CD14-positive monocyte (primary cell): ENCODE data around the gene HMCN2. TPM values are rescaled to one million over a fixed set of nuclear protein-coding genes. Genes with fewer than 3 reads are reported as not detected.
A peak's percentile ranks its signal among the peaks of the same experiment; 100 is the strongest.

Experiments
- DNase-seq, 3 donors: peaks; one replicate each; pipeline ENCODE4 v3.0.0-alpha.2; 2011 to 2022
- H2AFZ ChIP-seq: 2 replicates; pipeline ENCODE4 v1.6.0; 2012; ENCODE audit warnings: mild to moderate bottlenecking, low read depth, low read length, inconsistent platforms; ENCODE audit not compliant: insufficient read depth, poor library complexity, severe bottlenecking
- H3K27ac ChIP-seq, 2 donors: 1 replicate in 1 of 2; 2 replicates in 1 of 2; pipeline ENCODE4 v1.5.1; 2012 to 2013; ENCODE audit warnings: low read length in 2 of 2, control low read depth in 1 of 2, inconsistent platforms in 1 of 2, low read depth in 1 of 2, mild to moderate bottlenecking in 1 of 2
- H3K27me3 ChIP-seq, 2 donors: one replicate each; pipeline versions ENCODE4 v1.6.0 to v1.6.1; 2011 to 2013; ENCODE audit warnings: low read length in 2 of 2; ENCODE audit not compliant: control insufficient read depth in 2 of 2, insufficient read depth in 2 of 2
- H3K36me3 ChIP-seq, 2 donors: replicated peaks in 1 of 2; 1 replicate in 1 of 2; 2 replicates in 1 of 2; pipeline versions ENCODE4 v1.5.1 to v1.6.1; 2012 to 2013; ENCODE audit warnings: low read length in 2 of 2, control low read depth in 1 of 2, inconsistent platforms in 1 of 2, mild to moderate bottlenecking in 1 of 2; ENCODE audit not compliant: insufficient read depth in 2 of 2, control insufficient read depth in 1 of 2
- H3K4me1 ChIP-seq, 2 donors: 1 replicate in 1 of 2; 2 replicates in 1 of 2; pipeline versions ENCODE4 v1.5.1 to v1.6.1; 2012 to 2013; ENCODE audit warnings: low read length in 2 of 2, control low read depth in 1 of 2, inconsistent platforms in 1 of 2, mild to moderate bottlenecking in 1 of 2, moderate library complexity in 1 of 2; ENCODE audit not compliant: insufficient read depth in 2 of 2, control insufficient read depth in 1 of 2
- H3K4me2 ChIP-seq: replicated peaks from 2 replicates; pipeline ENCODE3; 2012; ENCODE audit warnings: low read length, moderate library complexity, mild to moderate bottlenecking; ENCODE audit not compliant: poor library complexity, severe bottlenecking; ENCODE audit errors: extremely low read depth
- H3K4me3 ChIP-seq, 3 experiments: fragments of 200-600 bp in 1 of 3; sonication (generic) in 1 of 3; replicated peaks in 1 of 3; 1 replicate in 2 of 3; 2 replicates in 1 of 3; pipeline ENCODE4 v1.5.1; 2011 to 2013; ENCODE audit warnings: low read length in 3 of 3, mild to moderate bottlenecking in 3 of 3, control low read depth in 2 of 3, low read depth in 2 of 3, inconsistent platforms in 1 of 3, moderate library complexity in 1 of 3
- H3K79me2 ChIP-seq: 2 replicates; pipeline ENCODE4 v1.6.0; 2012; ENCODE audit warnings: mild to moderate bottlenecking, control low read depth, inconsistent platforms, low read length, moderate library complexity; ENCODE audit not compliant: insufficient read depth
- H3K9ac ChIP-seq: 2 replicates; pipeline ENCODE4 v1.6.0; 2017; ENCODE audit warnings: low read length, mild to moderate bottlenecking; ENCODE audit not compliant: insufficient read depth, poor library complexity, severe bottlenecking
- H3K9me3 ChIP-seq, 2 donors: replicated peaks in 1 of 2; 1 replicate in 1 of 2; 2 replicates in 1 of 2; pipeline versions ENCODE4 v1.5.1 to v1.6.1; 2012 to 2013; ENCODE audit warnings: low read length in 2 of 2, control low read depth in 1 of 2; ENCODE audit not compliant: control insufficient read depth in 1 of 2, insufficient read depth in 1 of 2
- H4K20me1 ChIP-seq: 2 replicates; pipeline ENCODE4 v1.6.0; 2012; ENCODE audit warnings: mild to moderate bottlenecking, low read length, control low read depth, moderate library complexity; ENCODE audit not compliant: insufficient read depth
- H3K27ac Mint-ChIP-seq, 7 donors: one replicate each; pipeline ENCODE4 v1.8.0; 2020; ENCODE audit warnings: mild to moderate bottlenecking in 7 of 7, mixed read lengths in 7 of 7, moderate library complexity in 6 of 7, inconsistent platforms in 2 of 7
- H3K27me3 Mint-ChIP-seq, 3 donors: one replicate each; pipeline ENCODE4 v1.8.0; 2021 to 2022; ENCODE audit warnings: low read depth in 3 of 3, mild to moderate bottlenecking in 3 of 3, mixed read lengths in 3 of 3, moderate library complexity in 3 of 3, inconsistent platforms in 1 of 3
- H3K36me3 Mint-ChIP-seq, 2 donors: one replicate each; pipeline ENCODE4 v1.8.0; 2020; ENCODE audit warnings: mixed read lengths in 2 of 2, inconsistent platforms in 1 of 2, mild to moderate bottlenecking in 1 of 2
- H3K4me1 Mint-ChIP-seq: one replicate; pipeline ENCODE4 v1.8.0; 2020; ENCODE audit warnings: mild to moderate bottlenecking, mixed read lengths
- H3K4me3 Mint-ChIP-seq, 2 donors: one replicate each; pipeline ENCODE4 v1.8.0; 2020; ENCODE audit warnings: mild to moderate bottlenecking in 2 of 2, mixed read lengths in 2 of 2, moderate library complexity in 1 of 2
- H3K9me3 Mint-ChIP-seq, 7 donors: one replicate each; pipeline ENCODE4 v1.8.0; 2020 to 2022; ENCODE audit warnings: mixed read lengths in 7 of 7, mild to moderate bottlenecking in 6 of 7, moderate library complexity in 6 of 7, inconsistent platforms in 2 of 7
- WGBS: methylation state at CpG from one replicate; pipeline ENCODE4 v1.1.5; 2013; ENCODE audit warnings: missing lambda C conversion rate; ENCODE audit not compliant: insufficient coverage; 5-methylcytosine and 5-hydroxymethylcytosine counted together
- intact Hi-C, 2 donors: fragments of 100-400 bp; cut with micrococcal nuclease; formaldehyde crosslinking; loops; one replicate each; pipeline versions ENCODE4 v1.15.0 to v1.15.1; 2023
- polyA plus RNA-seq, 3 donors: library from polyadenylated mRNA; depleted of rRNA in 1 of 3; unstranded in 2 of 3; stranded (reverse) in 1 of 3; fragments of 300-500 nt in 2 of 3; fragments of >200 nt in 1 of 3; fragmentation: Illumina TruSeq in 2 of 3; gene quantifications; 1 replicate in 2 of 3; 2 replicates in 1 of 3; pipeline ENCODE4 v1.2.3, GENCODE V29; 2012 to 2021
- TF ChIP-seq, protein P1 (sequence below): fragments of 200-600 bp; IDR thresholded peaks from one replicate; pipeline ENCODE4 v1.8.0; 2022; ENCODE audit warnings: antibody characterized with exemption, mild to moderate bottlenecking

HMCN2 gene
- polyA plus RNA-seq, 3 donors: not detected

DNA sequence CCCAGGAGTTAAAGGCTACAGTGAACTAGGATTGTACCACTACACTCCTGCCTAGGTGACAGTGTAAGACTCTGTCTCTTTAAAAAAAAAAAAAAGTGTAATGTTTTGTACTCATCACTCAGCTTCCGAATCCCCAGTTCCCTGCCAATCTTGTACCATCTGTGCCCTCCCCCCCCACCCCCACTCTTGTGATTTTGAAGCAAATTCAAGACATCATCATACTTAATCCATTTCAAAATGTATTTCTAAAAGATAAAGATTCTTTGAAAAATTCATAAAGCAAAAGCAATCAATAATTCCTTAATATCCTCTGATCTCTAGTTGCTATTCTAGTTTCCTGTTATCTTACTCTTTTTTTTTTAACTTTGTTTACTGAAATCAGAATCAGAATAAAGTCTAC lies 34.9 kb upstream of the HMCN2 start:
- Mint-ChIP-seq H3K36me3 (no peaks in the 10 kb centered on the region), H3K4me3 (no peak overlapping the region), H3K27me3 (peaks cover 1 to 8% (median 4%) of the 10 kb centered on the region in 3 donors), H3K4me1 (no peaks in the 10 kb centered on the region), H3K27ac (no peak overlapping the region), H3K9me3 (peaks cover 4 to 18% (median 12%) of the 10 kb centered on the region in 7 donors)
- Histone ChIP-seq H2AFZ (no peak overlapping the region), H3K36me3 (no peaks in the 10 kb centered on the region), H3K9me3 (peaks cover 7 to 11% of the 10 kb centered on the region in 2 donors), H3K27me3 (no peaks in the 10 kb centered on the region), H4K20me1 (no peaks in the 10 kb centered on the region), H3K4me2 (no peak overlapping the region), H3K4me1 (no peaks in the 10 kb centered on the region), H3K27ac (no peak overlapping the region), H3K79me2 (no peaks in the 10 kb centered on the region), H3K9ac (no peak overlapping the region), H3K4me3 (no peak overlapping the region)
- intact Hi-C loops: loop anchor here in 1 of 2 donors (10.0 kb wide), 1 partner anchor 346 kb away; no protein-coding TSS in a partner anchor
- no peak for DNase-seq
- TF ChIP-seq, protein P1, sequence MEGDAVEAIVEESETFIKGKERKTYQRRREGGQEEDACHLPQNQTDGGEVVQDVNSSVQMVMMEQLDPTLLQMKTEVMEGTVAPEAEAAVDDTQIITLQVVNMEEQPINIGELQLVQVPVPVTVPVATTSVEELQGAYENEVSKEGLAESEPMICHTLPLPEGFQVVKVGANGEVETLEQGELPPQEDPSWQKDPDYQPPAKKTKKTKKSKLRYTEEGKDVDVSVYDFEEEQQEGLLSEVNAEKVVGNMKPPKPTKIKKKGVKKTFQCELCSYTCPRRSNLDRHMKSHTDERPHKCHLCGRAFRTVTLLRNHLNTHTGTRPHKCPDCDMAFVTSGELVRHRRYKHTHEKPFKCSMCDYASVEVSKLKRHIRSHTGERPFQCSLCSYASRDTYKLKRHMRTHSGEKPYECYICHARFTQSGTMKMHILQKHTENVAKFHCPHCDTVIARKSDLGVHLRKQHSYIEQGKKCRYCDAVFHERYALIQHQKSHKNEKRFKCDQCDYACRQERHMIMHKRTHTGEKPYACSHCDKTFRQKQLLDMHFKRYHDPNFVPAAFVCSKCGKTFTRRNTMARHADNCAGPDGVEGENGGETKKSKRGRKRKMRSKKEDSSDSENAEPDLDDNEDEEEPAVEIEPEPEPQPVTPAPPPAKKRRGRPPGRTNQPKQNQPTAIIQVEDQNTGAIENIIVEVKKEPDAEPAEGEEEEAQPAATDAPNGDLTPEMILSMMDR: no peak
- no CpG with 5 or more reads among the region's 1 CpG for WGBS

DNA sequence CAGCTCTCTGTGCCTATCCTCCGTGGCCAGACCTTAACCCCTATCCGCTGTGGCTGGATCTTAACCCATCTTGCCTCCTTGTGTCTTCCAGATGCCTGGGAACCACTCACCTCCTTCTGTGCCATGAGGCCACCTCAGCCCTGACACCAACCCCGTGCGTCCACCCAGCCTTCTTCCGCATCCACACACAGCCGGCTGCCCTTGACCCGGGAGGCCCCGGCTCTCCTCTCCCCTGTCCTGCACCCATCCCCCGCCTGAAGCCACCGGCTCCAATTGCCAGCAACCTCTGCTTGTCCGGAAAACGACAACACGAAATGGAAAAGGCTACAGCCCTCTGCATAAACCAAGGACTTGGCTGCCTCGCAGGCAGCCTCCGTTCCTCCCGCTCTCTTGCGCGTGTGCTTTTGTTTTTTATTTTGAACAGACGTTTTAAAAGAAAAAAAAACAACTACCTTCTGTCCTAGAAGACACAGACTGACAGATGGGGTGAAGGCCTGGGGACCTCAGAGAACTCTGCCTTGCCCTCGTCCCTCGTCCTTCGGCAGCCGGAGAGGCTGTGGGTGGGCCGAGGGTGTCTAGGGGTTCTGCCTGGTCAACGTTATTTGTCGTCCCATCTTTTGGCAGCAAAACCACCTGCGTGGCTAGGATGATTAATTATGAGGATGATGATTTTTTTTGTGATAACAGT lies 32.5 kb upstream of the HMCN2 start:
- Histone ChIP-seq H4K20me1 (no peaks in the 10 kb centered on the region), H3K27me3 (no peaks in the 10 kb centered on the region), H3K4me1 (peaks cover 5 to 6% of the 10 kb centered on the region in 2 donors), H3K4me2 (no peak overlapping the region), H3K36me3 (no peaks in the 10 kb centered on the region), H3K79me2 (no peaks in the 10 kb centered on the region), H3K27ac (no peak overlapping the region), H3K4me3 (no peak overlapping the region), H3K9ac (no peak overlapping the region), H2AFZ (no peak overlapping the region), H3K9me3 (peaks cover 2 to 3% of the 10 kb centered on the region in 2 donors)
- DNase-seq: no peak
- 92% methylated on average over 16 of the region's 27 CpGs for WGBS
- no peaks in the 10 kb centered on the region for H3K36me3 Mint-ChIP-seq
- H3K27me3 Mint-ChIP-seq: peaks cover 1 to 9% (median 4%) of the 10 kb centered on the region in 3 donors
- peaks cover under 1 to 7% (median 6%) of the 10 kb centered on the region in 7 donors for H3K9me3 Mint-ChIP-seq
- peaks cover 4% of the 10 kb centered on the region for H3K4me1 Mint-ChIP-seq
- H3K4me3 Mint-ChIP-seq: no peak overlapping the region
- H3K27ac Mint-ChIP-seq: peak overlapping the region in 1 of 7 donors; percentile 41
- TF ChIP-seq, protein P1: no peak
- intact Hi-C loops: loop anchor here in 1 of 2 donors (10.0 kb wide), 1 partner anchor 348 kb away; no protein-coding TSS in a partner anchor
